HCT116 (cell line): ENCODE results near the gene TSHZ1. TPM values are rescaled to one million over a fixed set of nuclear protein-coding genes. Genes with fewer than 3 reads are reported as not detected.

Source experiments
- ATAC-seq: fragments of 200-7000 bp; cut with Tn5 transposase; 2 replicates; pipeline ENCODE4 v1.9.1; 2020; ENCODE audit warnings: mild to moderate bottlenecking, moderate library complexity
- BruUV-seq: library from RNA; stranded (reverse); fragments of 400-500 nt; replicated peaks from 2 replicates; lab custom pipeline; 2021; lab: Mats Ljungman, UMichigan
- CTCF ChIA-PET: fragments of 300-600 bp; sonication (Branson Sonifier 250); formaldehyde crosslinking; loops from one replicate; lab custom pipeline; 2021; ENCODE audit warnings: antibody characterized with exemption; lab: Charles Lee
- POLR2A ChIA-PET: fragments of 300-600, 350-600 bp; sonication (Branson Sonifier 250); formaldehyde crosslinking; loops from one replicate; lab custom pipeline; 2021; ENCODE audit warnings: antibody characterized with exemption; lab: Charles Lee
- RAD21 ChIA-PET, 2 experiments: fragments of 300-600 bp; sonication (Branson Sonifier 250); formaldehyde crosslinking; loops; one replicate each; lab custom pipeline; 2023; ENCODE audit warnings: low total read pairs in 2 of 2; ENCODE audit not compliant: uncharacterized antibody in 2 of 2, unreplicated experiment in 2 of 2, low non-redundant PET in 1 of 2; lab: Charles Lee
- DNase-seq: peaks from one replicate; pipeline ENCODE4 v3.0.0-alpha.2; 2010; ENCODE audit warnings: low read depth, low spot score
- H2AFZ ChIP-seq: fragments of 200-600 bp; shearing (Covaris generic), sonication (generic); 2 replicates; pipeline ENCODE4 v1.6.1; 2017; ENCODE audit warnings: low read depth, mixed run types, mixed read lengths, antibody characterized with exemption, low read length; ENCODE audit not compliant: poor library complexity, severe bottlenecking
- H3K27ac ChIP-seq: 2 replicates; pipeline ENCODE4 v1.5.1; 2012; ENCODE audit warnings: low read depth, low read length
- H3K27me3 ChIP-seq: fragments of 200-600 bp; sonication (generic); 2 replicates; pipeline ENCODE4 v1.6.1; 2016; ENCODE audit warnings: mixed run types, low read length, mixed read lengths; ENCODE audit not compliant: insufficient read depth
- H3K36me3 ChIP-seq, 2 experiments: fragments of 200-500 bp in 1 of 2; fragments of 200-600 bp in 1 of 2; sonication (Bioruptor generic) in 1 of 2; sonication (generic) in 1 of 2; 2 replicates each; pipeline versions ENCODE4 v1.5.1 to v1.6.1; 2014 to 2016; ENCODE audit warnings: low read length in 2 of 2, inconsistent platforms in 1 of 2, mixed read lengths in 1 of 2, mixed run types in 1 of 2; ENCODE audit not compliant: insufficient read depth in 2 of 2, control insufficient read depth in 1 of 2
- H3K4me1 ChIP-seq, 2 experiments: fragments of 200-600 bp in 1 of 2; sonication (generic) in 1 of 2; 2 replicates each; pipeline versions ENCODE4 v1.5.1 to v1.6.1; 2012 to 2017; ENCODE audit warnings: low read length in 2 of 2, inconsistent platforms in 1 of 2, mild to moderate bottlenecking in 1 of 2, mixed read lengths in 1 of 2, mixed run types in 1 of 2, moderate library complexity in 1 of 2; ENCODE audit not compliant: insufficient read depth in 2 of 2, control insufficient read depth in 1 of 2
- H3K4me2 ChIP-seq: fragments of 200-600 bp; sonication (generic); 2 replicates; pipeline ENCODE4 v1.6.1; 2017; ENCODE audit warnings: mixed run types, low read length, mixed read lengths
- H3K4me3 ChIP-seq, 2 experiments: fragments of 200-600 bp in 1 of 2; sonication (generic) in 1 of 2; replicated peaks in 1 of 2; 2 replicates each; pipeline ENCODE4 v1.5.1; 2011 to 2016; ENCODE audit warnings: low read length in 2 of 2, control low read depth in 1 of 2, low read depth in 1 of 2, mild to moderate bottlenecking in 1 of 2, mixed read lengths in 1 of 2, mixed run types in 1 of 2
- H3K79me2 ChIP-seq: fragments of 200-600 bp; sonication (generic); 2 replicates; pipeline ENCODE4 v1.6.1; 2017; ENCODE audit warnings: mild to moderate bottlenecking, mixed run types, low read length, moderate library complexity, mixed read lengths; ENCODE audit not compliant: insufficient read depth
- H3K9ac ChIP-seq: fragments of 200-600 bp; sonication (generic); 2 replicates; pipeline ENCODE4 v1.6.1; 2016; ENCODE audit warnings: low read length, mixed read lengths
- H3K9me2 ChIP-seq: fragments of 200-600 bp; sonication (generic), shearing (Covaris generic); 2 replicates; pipeline ENCODE4 v1.6.1; 2017; ENCODE audit warnings: mixed run types, mild to moderate bottlenecking, moderate library complexity; ENCODE audit not compliant: insufficient read depth
- H3K9me3 ChIP-seq, 2 experiments: fragments of 200-500 bp in 1 of 2; fragments of 200-600 bp in 1 of 2; sonication (Bioruptor generic) in 1 of 2; sonication (generic) in 1 of 2; 2 replicates each; pipeline ENCODE4 v1.6.1; 2014 to 2017; ENCODE audit warnings: low read length in 2 of 2, mixed read lengths in 2 of 2, inconsistent platforms in 1 of 2, low read depth in 1 of 2, mild to moderate bottlenecking in 1 of 2, mixed run types in 1 of 2, moderate library complexity in 1 of 2; ENCODE audit not compliant: control insufficient read depth in 1 of 2, insufficient read depth in 1 of 2
- H4K20me1 ChIP-seq: fragments of 200-600 bp; sonication (generic), shearing (Covaris generic); 2 replicates; pipeline ENCODE4 v1.6.1; 2017; ENCODE audit warnings: mixed run types, mild to moderate bottlenecking, moderate library complexity; ENCODE audit not compliant: insufficient read depth
- CEBPB ChIP-seq: IDR thresholded peaks from 2 replicates; pipeline ENCODE4 v1.6.1; 2012; ENCODE audit warnings: low read depth
- EZH2 ChIP-seq: fragments of 200-600 bp; sonication (generic); IDR thresholded peaks from 2 replicates; pipeline ENCODE4 v1.6.1; 2017; ENCODE audit warnings: antibody characterized with exemption, mixed run types
- EZH2phosphoT487 ChIP-seq: fragments of 200-600 bp; IDR thresholded peaks from 2 replicates; pipeline ENCODE4 v1.6.1; 2018; ENCODE audit warnings: antibody characterized with exemption, borderline replicate concordance
- FOSL1 ChIP-seq: IDR thresholded peaks from 2 replicates; pipeline ENCODE4 v1.6.1; 2012; ENCODE audit warnings: low read depth
- JUND ChIP-seq: IDR thresholded peaks from 2 replicates; pipeline ENCODE4 v1.6.1; 2012
- MAX ChIP-seq: IDR thresholded peaks from 2 replicates; pipeline ENCODE4 v1.6.1; 2012
- POLR2A ChIP-seq: IDR thresholded peaks from 2 replicates; pipeline ENCODE4 v1.7.0; 2011; ENCODE audit warnings: borderline replicate concordance; ENCODE audit not compliant: insufficient read depth, insufficient read length; ENCODE audit errors: extremely low read depth
- POLR2AphosphoS5 ChIP-seq: IDR thresholded peaks from 2 replicates; pipeline ENCODE4 v1.6.1; 2011; ENCODE audit warnings: mild to moderate bottlenecking, low read depth, low read length, moderate library complexity
- RAD21 ChIP-seq: IDR thresholded peaks from 2 replicates; pipeline ENCODE4 v1.6.1; 2012; ENCODE audit warnings: low read depth, mild to moderate bottlenecking
- SIN3A ChIP-seq: IDR thresholded peaks from 2 replicates; pipeline ENCODE4 v1.6.1; 2012; ENCODE audit warnings: low read depth
- SP1 ChIP-seq: IDR thresholded peaks from 2 replicates; pipeline ENCODE4 v1.6.1; 2012; ENCODE audit warnings: low read depth
- TCF7L2 ChIP-seq: IDR thresholded peaks from 2 replicates; pipeline ENCODE4 v1.7.0; 2011; ENCODE audit warnings: borderline replicate concordance, inconsistent platforms; ENCODE audit not compliant: insufficient read depth, insufficient read length; ENCODE audit errors: extremely low read depth
- YY1 ChIP-seq: IDR thresholded peaks from 2 replicates; pipeline ENCODE4 v1.6.1; 2011; ENCODE audit warnings: low read length, low read depth, moderate library complexity, mild to moderate bottlenecking; ENCODE audit not compliant: insufficient replicate concordance; ENCODE audit errors: extremely low read depth
- ZFX ChIP-seq: fragments of 450-650 bp; IDR thresholded peaks from 2 replicates; pipeline ENCODE4 v1.6.1; 2017
- intact Hi-C: fragments of 100-400 bp; cut with micrococcal nuclease; formaldehyde crosslinking; loops from 2 replicates; pipeline ENCODE4 v1.10.0; 2022
- total RNA-seq: library from RNA; stranded (reverse); gene quantifications from one replicate; pipeline ENCODE4 v1.2.1, GENCODE V29; 2021; ENCODE audit not compliant: unreplicated experiment
- TF ChIP-seq, protein P1 (sequence below): IDR thresholded peaks from 2 replicates; pipeline ENCODE4 v1.6.1; 2012; ENCODE audit warnings: low read depth
- TF ChIP-seq, protein P2 (sequence below), 3 experiments: fragments of 200-600 bp in 1 of 3; sonication (generic) in 1 of 3; IDR thresholded peaks in 2 of 3; conservative IDR thresholded peaks in 1 of 3; 2 replicates each; pipeline ENCODE4 v1.5.1; 2012 to 2017; ENCODE audit warnings: low read depth in 2 of 3, low read length in 2 of 3, antibody characterized with exemption in 1 of 3, borderline replicate concordance in 1 of 3, control low read depth in 1 of 3, mild to moderate bottlenecking in 1 of 3, mixed read lengths in 1 of 3, mixed run types in 1 of 3, moderate library complexity in 1 of 3; ENCODE audit not compliant: insufficient read depth in 1 of 3

The TSHZ1 gene
- total RNA-seq, 1 experiment from 2014 or later: 5.7 TPM

DNA sequence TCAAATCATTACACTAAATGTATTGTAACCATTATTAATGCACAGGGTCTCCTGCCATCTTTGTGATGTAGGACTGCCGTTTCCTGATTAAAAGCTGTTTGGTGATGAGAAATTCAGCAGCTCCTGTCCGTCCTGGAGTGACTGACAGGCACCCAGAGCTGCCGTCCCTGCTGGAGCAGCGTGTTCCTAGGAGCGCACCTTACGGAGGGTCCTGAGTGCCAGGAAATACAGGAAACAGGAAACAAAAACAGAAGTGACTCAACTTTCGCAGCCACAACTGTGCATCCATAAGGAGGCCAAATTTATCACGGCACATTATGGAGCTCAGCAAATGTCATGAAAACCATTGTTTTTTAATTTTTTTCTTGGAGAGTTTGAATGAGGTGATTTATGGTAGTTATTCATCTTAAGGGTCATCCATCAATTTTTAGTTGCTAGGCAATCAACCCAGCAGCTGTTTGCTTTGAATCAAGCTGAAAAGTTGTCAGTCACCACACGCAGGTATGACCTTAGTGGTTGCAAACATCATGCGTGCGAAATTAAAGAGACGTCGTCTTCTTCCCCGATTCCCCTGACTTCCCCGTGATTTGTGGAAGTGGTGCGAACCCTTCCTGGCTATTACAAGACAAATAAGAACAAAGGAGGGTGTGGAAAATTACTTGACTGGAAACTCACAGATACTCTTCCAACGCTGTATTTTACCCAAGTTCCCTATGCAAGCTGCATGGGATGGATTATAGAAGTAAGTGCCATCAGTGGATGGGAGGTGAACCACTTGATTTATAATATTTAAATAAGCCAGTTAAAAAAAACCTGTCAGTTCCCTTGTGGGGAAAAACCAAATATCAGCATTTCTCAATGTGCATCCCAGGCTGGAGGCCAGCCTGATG, 19.8 kb downstream of the TSHZ1 start:
- ChIA-PET POLR2A (no interaction called here), CTCF (no interaction called here), RAD21 (no interaction called here)
- TF ChIP-seq EZH2phosphoT487 (no peak), EZH2 (no peak), FOSL1 (no peak), RAD21 (no peak), TCF7L2 (no peak), YY1 (no peak), JUND (no peak), SIN3A (no peak), ZFX (no peak), MAX (no peak), SP1 (no peak), POLR2A (no peak), CEBPB (no peak), POLR2AphosphoS5 (no peak)
- TF ChIP-seq, protein P1, sequence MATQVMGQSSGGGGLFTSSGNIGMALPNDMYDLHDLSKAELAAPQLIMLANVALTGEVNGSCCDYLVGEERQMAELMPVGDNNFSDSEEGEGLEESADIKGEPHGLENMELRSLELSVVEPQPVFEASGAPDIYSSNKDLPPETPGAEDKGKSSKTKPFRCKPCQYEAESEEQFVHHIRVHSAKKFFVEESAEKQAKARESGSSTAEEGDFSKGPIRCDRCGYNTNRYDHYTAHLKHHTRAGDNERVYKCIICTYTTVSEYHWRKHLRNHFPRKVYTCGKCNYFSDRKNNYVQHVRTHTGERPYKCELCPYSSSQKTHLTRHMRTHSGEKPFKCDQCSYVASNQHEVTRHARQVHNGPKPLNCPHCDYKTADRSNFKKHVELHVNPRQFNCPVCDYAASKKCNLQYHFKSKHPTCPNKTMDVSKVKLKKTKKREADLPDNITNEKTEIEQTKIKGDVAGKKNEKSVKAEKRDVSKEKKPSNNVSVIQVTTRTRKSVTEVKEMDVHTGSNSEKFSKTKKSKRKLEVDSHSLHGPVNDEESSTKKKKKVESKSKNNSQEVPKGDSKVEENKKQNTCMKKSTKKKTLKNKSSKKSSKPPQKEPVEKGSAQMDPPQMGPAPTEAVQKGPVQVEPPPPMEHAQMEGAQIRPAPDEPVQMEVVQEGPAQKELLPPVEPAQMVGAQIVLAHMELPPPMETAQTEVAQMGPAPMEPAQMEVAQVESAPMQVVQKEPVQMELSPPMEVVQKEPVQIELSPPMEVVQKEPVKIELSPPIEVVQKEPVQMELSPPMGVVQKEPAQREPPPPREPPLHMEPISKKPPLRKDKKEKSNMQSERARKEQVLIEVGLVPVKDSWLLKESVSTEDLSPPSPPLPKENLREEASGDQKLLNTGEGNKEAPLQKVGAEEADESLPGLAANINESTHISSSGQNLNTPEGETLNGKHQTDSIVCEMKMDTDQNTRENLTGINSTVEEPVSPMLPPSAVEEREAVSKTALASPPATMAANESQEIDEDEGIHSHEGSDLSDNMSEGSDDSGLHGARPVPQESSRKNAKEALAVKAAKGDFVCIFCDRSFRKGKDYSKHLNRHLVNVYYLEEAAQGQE: no peak
- TF ChIP-seq, protein P2, sequence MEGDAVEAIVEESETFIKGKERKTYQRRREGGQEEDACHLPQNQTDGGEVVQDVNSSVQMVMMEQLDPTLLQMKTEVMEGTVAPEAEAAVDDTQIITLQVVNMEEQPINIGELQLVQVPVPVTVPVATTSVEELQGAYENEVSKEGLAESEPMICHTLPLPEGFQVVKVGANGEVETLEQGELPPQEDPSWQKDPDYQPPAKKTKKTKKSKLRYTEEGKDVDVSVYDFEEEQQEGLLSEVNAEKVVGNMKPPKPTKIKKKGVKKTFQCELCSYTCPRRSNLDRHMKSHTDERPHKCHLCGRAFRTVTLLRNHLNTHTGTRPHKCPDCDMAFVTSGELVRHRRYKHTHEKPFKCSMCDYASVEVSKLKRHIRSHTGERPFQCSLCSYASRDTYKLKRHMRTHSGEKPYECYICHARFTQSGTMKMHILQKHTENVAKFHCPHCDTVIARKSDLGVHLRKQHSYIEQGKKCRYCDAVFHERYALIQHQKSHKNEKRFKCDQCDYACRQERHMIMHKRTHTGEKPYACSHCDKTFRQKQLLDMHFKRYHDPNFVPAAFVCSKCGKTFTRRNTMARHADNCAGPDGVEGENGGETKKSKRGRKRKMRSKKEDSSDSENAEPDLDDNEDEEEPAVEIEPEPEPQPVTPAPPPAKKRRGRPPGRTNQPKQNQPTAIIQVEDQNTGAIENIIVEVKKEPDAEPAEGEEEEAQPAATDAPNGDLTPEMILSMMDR (IDR thresholded peaks at IDR 0.05 in 2 of 3, conservative IDR thresholded peaks at IDR 0.05 in 1 of 3; ENCODE audit: borderline replicate concordance in 1 of 3, insufficient read depth in 1 of 3, low read depth in 2 of 3, low read length in 2 of 3): no peak
- Histone ChIP-seq H3K4me1 (no peaks in the 10 kb centered on the region), H3K36me3 (no peaks in the 10 kb centered on the region), H3K27me3 (no peaks in the 10 kb centered on the region), H3K79me2 (no peaks in the 10 kb centered on the region), H3K4me2 (no peak overlapping the region), H4K20me1 (no peaks in the 10 kb centered on the region), H3K9me3 (no peaks in the 10 kb centered on the region), H3K9ac (no peak overlapping the region), H2AFZ (no peak overlapping the region), H3K4me3 (no peak overlapping the region), H3K27ac (no peak overlapping the region), H3K9me2 (no peaks in the 10 kb centered on the region)
- intact Hi-C loops: no loop called here
- no peak for ATAC-seq
- DNase-seq: no peak
- BruUV-seq: no TSS peak
